AML-193 (cell line): ENCODE data around the gene DCANP1.
"Not testable (repeated sequence)": the region's sequence is repeated elsewhere in the genome, so short reads cannot be mapped to it uniquely, and the experiment has no call there.

Experiments used
- DNase-seq, 2 experiments: peaks; one replicate each; lab custom pipeline; 2025; lab: John Stamatoyannopoulos, UW

Gene DCANP1

GRCh38 chr5:135447298-135447929 lies at the start of gene DCANP1:
Gene DCANP1, minus strand, starts transcription at chr5:135447348. Its CDS starts 240 bp downstream, at chr5:135447108.
- DNase-seq: no peak

- not testable (repeated sequence) for DNase-seq
These were observed 48.4 kb upstream of the DCANP1 start for GRCh38 chr5:135495531-135495930.

GRCh38 chr5:135494196-135494595 lies 47.0 kb upstream of the DCANP1 start:
- DNase-seq: no peak

- DNase-seq: peak; percentile 69 to 80
These were observed 46.4 kb upstream of the DCANP1 start for GRCh38 chr5:135493406-135494180.

GRCh38 chr5:135492319-135492626 lies 45.1 kb upstream of the DCANP1 start:
- no peak for DNase-seq

GRCh38 chr5:135491552-135492318 lies 44.6 kb upstream of the DCANP1 start:
- no peak for DNase-seq

GRCh38 chr5:135491038-135491551 lies 43.9 kb upstream of the DCANP1 start:
- no peak for DNase-seq

GRCh38 chr5:135490245-135491037 lies 43.3 kb upstream of the DCANP1 start:
- DNase-seq: no peak

- DNase-seq: no peak
These were observed 42.5 kb upstream of the DCANP1 start for GRCh38 chr5:135489466-135490244.

GRCh38 chr5:135488727-135489465 lies 41.7 kb upstream of the DCANP1 start:
- no peak for DNase-seq

GRCh38 chr5:135487839-135488514 lies 40.8 kb upstream of the DCANP1 start:
- no peak for DNase-seq

- DNase-seq: no peak
These were observed 39.9 kb upstream of the DCANP1 start for GRCh38 chr5:135487037-135487395.

GRCh38 chr5:135486131-135487036 lies 39.2 kb upstream of the DCANP1 start:
- DNase-seq: no peak

GRCh38 chr5:135484674-135485086 lies 37.5 kb upstream of the DCANP1 start:
- no peak for DNase-seq

- DNase-seq: no peak
These were observed 36.1 kb upstream of the DCANP1 start for GRCh38 chr5:135483254-135483653.

- peak; percentile 38 to 49 for DNase-seq
These were observed 35.3 kb upstream of the DCANP1 start for GRCh38 chr5:135482381-135482933.

- no peak for DNase-seq
These were observed 34.8 kb upstream of the DCANP1 start for GRCh38 chr5:135481909-135482311.

- peak; percentile 26 to 31 for DNase-seq
These were observed 34.2 kb upstream of the DCANP1 start for GRCh38 chr5:135481387-135481786.
